ENCODE data around the gene GAMT.

DNA sequence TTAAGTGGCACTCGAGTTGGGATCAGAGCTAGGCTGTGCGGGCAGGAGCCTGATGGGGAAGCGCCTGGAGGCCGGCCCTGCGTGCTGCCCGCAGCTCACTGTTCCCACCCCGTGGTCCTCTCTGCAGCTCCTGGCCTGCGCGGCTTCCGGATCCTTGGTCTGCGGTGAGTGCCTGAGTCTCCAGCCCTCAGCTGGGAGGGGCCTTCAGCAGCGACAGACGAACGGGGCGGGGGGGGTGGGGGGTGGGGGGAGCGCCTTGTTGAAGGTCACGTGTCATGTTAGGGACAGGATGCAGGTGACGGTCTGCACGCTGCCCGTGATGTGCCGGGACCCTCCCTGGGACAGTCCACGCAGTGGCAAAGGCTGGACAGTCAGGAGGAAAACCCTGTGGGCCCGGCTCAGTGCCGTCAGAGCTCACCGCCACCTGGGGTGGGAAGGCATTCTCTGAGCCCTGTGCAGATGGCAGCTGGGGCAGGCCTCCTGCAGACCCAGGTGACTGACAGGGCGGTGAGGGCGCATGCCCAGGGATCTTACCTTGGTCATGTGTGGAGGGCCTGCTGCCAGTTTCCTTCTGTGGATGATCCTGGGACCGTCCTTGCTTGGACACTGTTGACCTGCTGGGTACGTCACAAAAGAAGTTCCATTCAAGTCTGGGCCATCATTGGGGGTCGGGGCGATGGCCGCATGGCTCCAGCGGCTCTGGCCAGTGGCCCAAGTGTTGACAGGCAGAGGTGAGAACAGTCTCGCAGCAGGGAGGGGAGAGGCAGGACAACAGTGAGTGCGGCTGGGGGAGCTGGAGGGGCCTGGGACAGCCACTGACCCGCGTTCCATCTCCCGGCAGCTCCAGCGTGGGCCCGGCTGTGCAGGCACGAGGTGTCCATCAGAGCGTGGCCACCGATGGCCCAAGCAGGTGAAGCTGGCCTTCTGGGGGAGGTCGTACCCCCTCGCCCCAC is 13.4 kb downstream of the GAMT start:
- no peak for TF ChIP-seq EZH2 (IDR thresholded peaks at IDR 0.05; ENCODE audit: borderline replicate concordance)
- no peak for TF ChIP-seq CTCF (IDR thresholded peaks at IDR 0.05; ENCODE audit: poor library complexity)
- TF ChIP-seq EZH2phosphoT487 (IDR thresholded peaks at IDR 0.05; ENCODE audit: low read depth, severe bottlenecking, unreplicated experiment), result no peak

Data from hepatocyte (in vitro differentiated cells).